EL (cell line): ENCODE results near the gene IL12RB2.

Experiments
- DNase-seq: peaks from one replicate; pipeline ENCODE4 v3.0.0-alpha.2; 2016

Gene IL12RB2

DNA sequence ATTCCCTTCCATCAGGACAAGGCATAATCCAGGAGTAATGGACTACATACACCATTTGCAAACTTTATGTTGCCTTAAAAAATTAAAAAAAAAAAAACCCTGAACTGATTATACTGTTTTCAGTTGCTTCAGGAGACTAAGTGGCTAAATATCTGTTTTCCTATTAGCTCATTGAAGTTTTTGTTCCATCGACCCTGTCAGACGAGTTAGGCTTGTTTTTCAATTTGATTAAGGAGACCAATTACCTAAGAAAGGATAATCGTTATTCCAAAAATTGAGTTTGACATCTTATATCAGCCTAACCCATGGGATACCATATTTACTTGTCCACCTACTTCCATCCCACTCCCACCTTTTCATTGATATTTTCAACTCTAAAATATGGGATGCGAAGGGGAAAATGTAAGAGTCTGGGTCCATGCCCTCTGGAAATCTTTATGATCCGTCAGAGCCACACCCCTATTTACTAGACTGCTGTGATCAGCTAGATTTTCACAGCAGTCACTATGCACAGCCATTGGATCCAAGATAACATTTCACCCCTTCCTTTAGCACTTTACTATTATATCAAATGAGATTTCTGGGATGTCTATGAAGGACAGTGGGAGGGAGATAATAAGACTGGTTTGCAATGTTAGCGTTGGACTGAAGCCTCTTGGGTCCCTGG is 41.0 kb downstream of the IL12RB2 start:
- no peak for DNase-seq

DNA sequence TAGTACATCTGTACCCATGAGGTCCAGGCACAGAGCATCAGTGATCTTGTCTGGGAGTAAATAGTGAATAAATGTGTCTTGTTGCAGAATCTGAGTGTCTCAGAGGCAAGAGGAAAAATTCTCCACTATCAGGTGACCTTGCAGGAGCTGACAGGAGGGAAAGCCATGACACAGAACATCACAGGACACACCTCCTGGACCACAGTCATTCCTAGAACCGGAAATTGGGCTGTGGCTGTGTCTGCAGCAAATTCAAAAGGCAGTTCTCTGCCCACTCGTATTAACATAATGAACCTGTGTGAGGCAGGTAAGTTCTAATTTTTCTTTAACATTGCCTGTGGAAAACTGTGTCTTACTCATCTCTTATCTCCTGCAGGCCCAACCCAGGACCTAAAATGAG is 43.1 kb downstream of the IL12RB2 start:
- DNase-seq: no peak

DNA sequence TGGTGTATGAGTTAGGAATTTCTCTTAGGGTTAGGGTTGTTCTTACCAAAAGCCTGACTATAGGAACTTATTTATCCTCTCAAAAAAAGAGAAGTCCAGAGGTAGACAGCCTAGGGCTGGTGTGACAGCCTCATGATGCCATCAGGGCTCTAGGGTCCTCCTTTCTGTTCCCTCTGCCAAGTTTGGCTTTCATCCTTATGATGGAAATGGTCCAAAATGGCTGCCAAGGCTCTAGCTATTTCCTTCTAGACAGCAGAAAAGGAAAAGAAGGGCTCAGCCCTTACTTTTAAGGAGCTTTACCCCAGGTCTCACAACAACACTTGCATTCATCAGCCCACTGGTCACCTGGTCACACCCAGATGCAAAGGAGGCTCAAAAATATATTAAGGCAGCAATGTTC is 44.5 kb downstream of the IL12RB2 start:
- no peak for DNase-seq

DNA sequence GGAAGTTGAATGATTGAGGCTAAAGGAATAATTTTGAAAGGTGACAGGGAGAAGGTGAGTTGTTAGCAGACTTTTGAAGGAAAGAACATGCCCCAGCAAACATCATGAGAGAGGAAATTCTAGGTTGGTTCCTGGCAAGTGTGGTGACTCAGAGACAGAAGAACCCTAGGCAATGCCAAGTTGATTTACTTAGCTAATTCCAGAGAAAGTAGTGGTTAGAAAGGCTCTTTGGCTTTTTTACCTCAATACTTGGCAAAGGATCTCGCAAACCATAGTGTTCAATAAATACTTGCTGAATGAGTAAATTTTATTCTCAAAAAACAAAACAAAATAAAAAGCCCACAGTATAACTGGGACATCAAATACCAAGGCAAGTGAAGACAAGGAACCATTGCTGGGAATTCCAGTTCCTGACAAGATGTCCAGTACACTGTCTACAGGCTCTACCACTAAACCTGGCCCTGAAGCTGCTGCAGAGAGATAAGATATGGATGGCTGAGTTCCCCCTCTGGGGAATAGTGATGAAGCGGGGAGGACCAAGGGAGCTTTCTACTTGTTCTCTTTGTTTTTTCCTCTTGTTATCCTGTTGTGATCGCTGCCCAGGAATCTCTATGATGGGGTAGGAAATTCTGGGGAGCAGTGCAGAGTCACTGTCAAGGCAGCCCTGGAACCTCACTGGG is 48.2 kb downstream of the IL12RB2 start:
- DNase-seq: peak; percentile 82

DNA sequence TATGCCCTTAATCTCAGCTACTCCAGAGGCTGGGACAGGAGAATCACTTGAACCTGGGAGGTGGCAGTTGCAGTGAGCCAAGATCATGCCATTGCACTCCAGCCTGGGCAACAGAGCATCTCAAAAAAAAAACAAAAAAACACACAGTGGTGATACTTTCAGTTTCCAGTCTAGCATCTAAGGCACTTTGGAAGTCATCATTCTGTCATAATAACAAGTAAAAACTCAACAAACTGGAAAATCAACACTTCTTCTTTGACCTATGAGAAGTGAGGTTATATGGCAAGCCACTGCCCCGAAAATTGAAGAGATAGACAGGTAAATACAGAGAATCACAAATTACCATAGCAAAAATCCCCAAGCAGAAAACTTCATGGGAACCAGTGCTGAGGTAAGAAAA is 51.9 kb downstream of the IL12RB2 start:
- DNase-seq: no peak

DNA sequence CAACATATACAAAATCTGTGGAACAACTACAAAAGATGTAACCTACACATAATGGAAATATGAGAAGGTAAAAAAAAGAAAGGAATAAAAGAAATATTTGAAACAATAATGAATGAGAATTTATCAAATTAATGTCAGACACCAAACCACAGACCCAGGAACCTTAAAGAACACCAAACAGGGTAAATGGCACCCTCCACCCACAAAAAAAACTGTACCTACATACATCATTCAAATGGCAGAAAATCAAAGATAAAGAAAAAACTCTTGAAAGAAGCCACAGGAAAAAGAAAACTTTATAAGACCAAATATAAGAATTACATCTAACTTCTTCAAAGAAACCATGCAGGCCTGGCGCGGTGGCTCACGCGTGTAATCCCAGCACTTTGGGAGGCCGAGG is 54.0 kb downstream of the IL12RB2 start:
- DNase-seq: no peak

DNA sequence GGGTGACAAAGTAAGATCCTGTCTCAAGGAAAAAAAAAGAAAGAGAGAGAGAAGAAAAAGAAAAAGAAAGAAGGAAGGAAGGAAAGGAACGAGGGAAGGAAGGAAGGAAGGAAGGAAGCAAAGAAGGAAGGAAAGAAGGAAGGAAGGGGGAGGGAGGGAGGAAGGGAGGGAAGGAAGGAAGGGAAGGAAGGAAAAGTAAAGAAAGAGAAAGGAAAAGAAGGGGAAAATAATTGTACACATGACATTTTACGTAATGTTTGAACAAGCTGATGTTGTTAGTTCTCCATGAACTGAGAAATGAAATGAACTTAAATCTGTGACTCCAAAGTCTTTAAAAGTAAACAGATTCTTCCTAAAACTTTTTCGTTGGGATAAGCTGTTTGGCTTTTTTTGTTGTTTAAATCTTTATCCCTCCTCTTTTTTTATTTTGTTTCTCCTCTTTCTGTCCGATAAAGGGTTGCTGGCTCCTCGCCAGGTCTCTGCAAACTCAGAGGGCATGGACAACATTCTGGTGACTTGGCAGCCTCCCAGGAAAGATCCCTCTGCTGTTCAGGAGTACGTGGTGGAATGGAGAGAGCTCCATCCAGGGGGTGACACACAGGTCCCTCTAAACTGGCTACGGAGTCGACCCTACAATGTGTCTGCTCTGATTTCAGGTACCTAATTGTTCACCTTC is 59.8 kb downstream of the IL12RB2 start:
- peak; percentile 36 for DNase-seq

DNA sequence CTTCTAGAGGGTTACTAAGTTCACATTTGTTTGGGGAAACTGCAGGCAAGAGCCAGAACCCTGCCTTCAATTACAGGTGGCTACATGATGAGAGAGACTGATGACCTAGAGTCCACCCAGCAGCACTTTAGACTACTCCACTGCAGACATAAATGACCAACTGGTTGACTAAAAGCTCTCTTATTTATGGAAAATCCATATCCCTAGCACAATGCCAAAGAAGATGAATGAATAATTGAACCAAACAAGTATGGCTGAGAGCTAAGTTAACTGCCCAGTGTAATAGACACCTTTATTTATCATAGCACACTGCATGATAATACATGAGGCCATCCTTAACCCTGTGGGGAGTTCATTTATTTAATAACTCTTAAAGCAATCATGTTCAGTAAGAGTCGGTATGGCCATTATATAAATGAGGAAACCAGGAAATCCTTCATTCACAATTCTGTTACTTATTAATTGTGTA is 60.4 kb downstream of the IL12RB2 start:
- no peak for DNase-seq

DNA sequence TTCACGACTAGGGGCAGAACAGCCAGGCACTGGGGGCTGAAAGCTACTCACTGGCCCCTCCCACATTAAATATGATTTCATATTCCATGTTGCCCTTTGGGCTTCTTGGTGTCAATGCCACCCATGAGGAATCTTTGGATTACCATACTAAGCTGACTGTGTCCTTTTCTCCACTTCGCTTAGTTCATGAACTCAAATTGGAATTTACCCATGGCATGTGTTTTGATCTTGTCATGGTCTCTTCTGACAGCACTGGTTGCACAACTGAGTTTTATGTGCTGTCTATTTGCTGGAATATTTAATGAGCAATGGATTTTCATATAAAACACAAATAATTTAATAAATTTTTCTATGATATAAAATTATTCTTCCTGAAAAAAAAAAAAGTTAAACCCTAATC is 63.4 kb downstream of the IL12RB2 start:
- DNase-seq: no peak

DNA sequence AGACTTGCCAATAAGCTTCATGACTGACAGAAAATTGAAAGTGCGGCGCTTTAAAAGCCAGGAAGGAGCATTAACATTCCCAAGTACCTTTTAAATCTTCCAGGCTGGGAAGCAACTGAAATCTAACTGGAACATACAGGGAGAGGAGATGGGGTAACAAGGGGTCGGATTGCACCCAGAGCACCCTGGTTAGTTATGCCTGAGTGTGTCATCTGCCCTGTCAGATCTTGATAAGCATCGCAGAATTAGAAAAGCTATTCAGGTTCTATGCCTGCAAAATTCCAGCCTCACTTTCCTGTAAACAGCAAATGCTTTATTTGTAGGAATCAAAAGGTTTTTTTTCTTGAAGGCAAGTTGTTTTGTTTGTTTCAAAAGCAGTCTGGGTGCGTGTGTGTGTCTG is 64.0 kb downstream of the IL12RB2 start:
- no peak for DNase-seq

DNA sequence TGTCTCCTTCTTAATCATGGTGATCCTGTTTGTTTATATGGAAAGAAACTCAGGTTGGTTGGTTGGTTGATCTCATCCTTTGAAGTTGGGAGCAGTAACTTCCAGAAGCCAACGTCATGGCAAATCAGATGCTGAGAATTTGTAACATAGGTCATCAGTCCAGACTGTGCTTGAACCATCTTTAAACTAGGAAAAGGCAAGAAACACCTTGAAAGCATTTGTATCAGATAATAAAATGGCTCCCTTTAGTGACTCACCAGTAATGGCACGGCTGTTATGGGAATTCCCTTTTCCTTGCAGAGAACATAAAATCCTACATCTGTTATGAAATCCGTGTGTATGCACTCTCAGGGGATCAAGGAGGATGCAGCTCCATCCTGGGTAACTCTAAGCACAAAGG is 64.5 kb downstream of the IL12RB2 start:
- peak; percentile 36 for DNase-seq

DNA sequence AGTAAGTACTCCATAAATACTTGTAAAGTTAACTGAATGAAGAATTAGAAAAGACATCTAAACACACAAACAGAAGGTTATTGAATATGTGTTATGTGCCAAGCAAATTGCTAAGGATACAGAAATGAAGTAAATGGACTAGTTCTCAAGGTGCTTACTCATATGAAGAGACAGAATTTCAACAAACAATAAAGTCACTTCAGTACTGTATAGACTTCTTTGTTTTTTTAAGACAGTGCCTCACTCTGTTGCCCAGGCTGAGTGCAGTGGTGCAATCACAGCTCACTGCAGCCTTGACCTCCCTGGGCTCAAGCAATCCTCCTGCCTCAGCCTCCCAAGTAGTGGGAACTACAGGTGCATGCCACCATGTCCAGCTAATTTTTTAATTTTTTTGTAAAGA is 65.2 kb downstream of the IL12RB2 start:
- DNase-seq: no peak

DNA sequence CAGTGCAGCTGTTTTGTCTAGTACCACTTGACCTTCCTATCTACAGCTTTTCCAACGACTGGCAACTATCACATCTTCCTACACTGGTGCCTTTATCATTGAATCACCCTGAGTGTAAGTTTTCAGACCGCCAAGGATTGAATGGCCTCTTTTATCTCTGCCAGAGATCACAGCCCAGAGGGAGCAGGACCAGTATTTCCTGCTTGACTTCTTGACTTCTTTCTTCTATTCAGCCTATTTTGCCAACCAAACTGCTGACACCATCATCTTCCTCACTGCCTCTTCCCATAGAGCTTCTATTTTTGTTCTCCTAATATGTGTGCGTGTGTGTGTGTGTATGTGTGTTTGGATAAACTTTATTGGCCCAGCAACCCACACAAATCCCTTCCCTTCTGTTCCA is 68.7 kb downstream of the IL12RB2 start:
- no peak for DNase-seq

DNA sequence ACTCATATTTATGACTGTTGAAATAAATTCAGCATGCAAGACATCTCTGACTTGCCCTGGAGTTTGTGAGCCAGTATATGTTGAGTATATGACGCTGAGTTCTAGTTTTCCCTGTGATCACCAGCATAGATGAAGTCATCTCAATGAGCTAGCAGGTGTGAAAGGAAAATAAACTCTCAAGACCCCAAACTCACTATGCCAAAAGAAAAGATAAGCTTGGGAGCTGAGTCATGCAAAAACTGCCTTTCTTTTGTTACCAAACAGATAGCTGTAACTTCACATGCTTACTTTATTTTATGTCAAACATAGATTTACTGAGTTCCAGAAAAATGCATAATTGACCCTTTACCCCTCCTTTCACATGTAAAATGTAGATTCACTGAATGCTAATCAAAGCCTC is 69.6 kb downstream of the IL12RB2 start:
- DNase-seq: no peak

DNA sequence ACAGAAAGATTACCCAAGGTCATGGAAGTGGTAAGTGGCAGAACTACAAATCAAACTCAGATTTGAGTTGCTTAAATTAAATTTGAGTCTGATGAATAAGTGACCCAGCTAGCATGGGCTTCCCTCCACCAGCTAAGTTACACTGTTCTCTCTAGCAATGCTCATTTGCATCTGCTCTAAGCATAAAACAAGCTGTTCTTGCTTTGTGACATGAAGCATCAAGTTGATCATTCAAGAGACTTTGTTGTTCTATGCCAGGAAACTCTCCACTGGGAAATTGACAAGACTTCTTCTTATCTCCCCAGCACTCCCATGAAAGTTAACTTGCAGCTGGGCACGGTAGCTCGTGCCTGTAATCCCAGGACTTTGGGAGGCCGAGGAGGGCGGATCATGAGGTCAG is 73.5 kb downstream of the IL12RB2 start:
- no peak for DNase-seq

DNA sequence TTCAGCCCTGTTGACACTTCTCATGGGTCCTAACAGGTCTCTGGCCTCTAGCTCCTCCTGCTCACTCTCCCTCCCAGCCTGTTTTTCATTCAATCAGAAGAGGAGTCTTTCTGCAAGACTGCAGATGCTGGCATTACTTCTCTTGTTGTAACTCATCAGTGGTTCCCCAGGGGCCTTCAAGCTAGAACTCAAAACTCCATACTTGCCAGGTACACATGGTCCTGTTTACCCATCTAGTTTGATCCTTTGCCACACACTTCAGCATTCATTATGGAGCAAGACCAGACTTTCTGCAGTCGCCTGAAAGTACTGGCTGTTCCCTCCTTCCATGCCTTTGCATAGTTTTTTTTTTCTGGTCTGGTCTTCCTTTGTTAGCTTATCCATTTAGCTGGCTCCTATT is 74.6 kb downstream of the IL12RB2 start:
- no peak for DNase-seq

DNA sequence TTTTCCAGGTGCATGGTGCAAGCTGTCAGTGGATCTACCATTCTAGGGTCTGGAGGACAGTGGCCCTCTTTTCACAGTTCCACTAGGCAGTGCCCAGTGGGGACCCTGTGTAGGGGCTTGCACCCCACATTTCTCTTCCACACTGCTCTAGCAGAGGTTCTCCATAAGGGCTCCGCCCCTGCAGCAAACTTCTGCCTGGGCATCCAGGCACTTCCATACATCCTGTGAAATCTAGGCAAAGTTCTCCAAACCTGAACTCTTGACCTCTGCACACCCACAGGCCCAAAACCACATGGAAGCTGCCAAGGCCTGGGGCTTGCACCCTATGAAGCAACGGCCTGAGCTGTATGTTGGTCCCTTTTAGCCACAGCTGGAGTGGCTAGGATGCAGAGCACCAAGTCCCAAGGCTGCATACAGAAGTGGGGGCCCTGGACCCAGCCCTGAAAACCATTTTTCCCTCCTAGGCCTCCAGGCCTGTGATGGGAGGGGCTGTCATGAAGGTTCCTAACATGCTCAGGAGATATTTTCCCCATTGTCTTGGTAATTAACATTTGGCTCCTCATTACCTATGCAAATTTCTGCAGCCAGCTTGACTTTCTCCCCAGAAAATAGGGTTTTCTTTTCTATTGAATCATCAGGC is 76.4 kb downstream of the IL12RB2 start:
- no peak for DNase-seq

DNA sequence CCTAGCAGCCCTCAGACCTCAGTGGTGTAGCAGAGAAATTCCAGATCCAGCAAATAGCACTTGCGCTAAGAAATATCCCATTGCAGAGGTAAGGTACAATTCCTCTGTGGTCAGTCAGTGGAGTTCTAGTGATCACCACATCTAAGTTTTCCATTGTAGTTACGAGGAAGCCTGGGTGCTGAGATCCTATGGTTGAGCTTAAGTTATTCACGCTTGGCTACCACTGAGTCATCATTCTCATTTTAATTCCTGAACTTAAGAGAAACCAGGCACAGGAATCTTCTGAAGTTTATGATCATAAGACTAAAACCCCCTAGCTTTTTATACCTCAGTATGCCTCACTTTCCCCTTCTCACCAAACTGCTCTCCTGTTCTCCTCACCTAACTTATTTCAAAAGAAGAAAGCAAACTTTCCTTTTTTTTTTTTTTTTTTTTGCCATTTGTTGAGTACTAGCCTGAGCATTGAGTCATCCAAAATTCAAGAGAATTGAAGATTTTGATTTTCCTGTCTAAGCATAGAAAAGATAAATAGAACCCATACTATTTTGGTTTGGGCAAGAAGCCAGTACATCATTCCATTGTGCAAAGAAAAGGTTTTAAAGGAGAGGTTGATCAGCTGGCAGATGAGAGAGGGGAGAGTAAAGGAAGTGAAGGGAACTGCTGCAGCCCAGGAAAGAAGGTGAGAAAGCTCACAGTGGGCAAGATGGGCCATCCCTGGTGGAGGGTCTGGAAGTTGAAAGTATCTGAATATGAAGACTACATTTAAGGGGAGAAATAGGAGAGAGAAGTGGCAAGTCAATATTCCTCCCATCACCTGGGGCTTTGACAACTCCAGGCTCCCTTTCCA is 82.6 kb downstream of the IL12RB2 start:
- DNase-seq: peak; percentile 65

DNA sequence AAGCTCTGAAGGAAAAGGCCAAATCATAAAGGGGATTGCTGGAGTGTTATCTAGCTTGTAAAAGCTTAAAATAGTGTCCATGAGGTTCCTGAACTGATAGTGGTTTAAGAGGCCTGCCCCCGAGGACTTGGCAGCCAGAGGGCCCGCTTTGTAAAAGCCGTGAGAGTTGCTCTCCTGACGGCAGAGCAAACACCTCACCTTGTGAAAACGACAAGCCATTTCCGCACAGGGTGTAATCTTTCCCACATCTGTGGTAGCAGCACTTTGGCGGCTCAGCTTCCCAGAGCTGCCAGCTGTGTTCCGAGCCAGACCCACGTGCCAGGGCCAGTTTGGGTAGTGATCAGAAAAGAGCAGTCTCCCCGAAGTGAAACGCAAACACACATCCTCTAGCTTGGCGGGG is 85.6 kb downstream of the IL12RB2 start:
- DNase-seq: no peak

DNA sequence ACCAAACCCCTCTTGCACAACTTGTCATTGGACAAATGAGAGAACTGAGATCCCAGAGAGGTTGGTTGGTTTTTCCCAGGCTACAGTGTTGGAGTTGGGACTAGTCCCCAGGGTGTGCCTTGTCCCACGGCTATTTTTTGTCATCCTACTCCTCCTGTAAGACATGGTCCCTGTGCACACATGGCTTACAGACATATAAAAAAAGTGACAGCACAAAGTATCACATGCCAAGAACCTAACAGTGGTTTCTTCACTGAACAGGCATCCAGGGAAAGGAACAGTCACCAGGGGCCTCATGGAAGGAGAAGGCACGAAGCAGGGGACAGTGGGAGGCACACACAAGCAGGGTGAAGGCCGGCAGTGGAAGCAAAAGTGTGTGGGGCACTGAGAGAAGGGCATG is 86.1 kb downstream of the IL12RB2 start:
- DNase-seq: no peak

DNA sequence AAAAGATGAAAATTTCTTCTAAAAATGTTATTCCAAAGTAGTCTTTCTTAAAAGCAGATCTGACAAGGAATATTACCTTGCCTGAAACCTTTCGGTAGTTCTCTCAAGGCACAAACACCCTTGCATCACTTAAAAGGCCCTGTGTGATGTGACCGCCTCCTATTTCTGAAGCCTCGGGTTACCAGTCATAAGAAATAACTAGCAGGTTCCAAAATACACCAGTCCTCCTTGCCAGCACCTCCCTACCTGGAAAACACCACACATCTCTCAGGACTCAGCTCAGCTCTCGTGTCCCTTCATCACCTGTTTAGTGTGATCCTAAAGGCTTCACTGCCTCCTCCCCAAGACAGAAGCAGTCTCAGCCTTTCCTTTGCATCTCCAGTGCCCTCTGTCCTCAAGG is 86.9 kb downstream of the IL12RB2 start:
- DNase-seq: no peak

DNA sequence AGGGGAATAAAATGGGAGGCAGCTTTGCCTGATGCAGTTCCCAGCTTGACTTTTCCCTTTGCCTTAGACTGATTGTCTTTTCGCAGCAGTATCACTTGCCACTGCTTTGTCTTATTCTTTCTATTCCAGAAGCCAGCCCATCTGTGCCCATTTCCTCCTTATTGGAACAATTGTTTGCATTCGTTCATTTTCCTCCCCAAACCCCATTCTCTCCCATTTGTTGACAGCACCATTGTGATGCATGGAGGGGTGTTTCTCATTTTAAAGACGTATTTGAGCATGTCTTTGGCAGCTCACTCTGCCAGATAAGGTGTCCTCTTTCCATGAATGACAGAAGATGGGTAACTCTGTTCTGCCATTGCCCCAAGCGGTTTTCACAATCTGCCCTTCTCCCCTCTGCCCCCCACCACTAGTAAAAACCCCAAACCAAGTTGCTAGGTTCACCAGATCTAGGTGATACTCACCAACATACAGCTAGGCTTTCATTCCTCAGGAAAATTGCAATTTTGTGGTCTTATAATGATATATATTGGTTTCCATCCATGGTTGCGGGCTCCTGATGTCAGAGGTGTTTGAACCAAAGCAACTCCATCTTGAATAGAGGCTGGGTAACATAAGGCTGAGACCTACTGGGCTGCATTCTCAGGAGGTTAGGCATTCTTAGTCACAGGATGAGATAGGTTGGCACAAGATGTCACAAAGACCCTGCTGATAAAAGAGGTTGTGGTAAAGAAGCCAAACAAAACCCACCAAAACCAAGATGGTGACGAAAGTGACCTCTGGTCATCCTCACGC is 91.7 kb downstream of the IL12RB2 start:
- no peak for DNase-seq
